K562 (cell line): ENCODE data around the gene CDH16. TPM values are rescaled to one million over a fixed set of nuclear protein-coding genes. Genes with fewer than 3 reads are reported as not detected.

Source experiments
- ATAC-seq: fragments of 200-7000 bp; cut with Tn5 transposase; 3 replicates; pipeline ENCODE4 v1.9.1; 2020; ENCODE audit warnings: moderate library complexity
- BruUV-seq: library from RNA; stranded (reverse); fragments of 400-500 nt; replicated peaks from 2 replicates; lab custom pipeline; 2021; lab: Mats Ljungman, UMichigan
- CTCF ChIA-PET: fragments of 300-600 bp; formaldehyde crosslinking; extraction: SDS; loops from one replicate; lab custom pipeline; 2021; ENCODE audit warnings: low intra/inter-chr PET ratio; lab: Yijun Ruan, JAX
- POLR2A ChIA-PET: fragments of 300-600, 350-650 bp; sonication (Branson Sonifier 250); formaldehyde crosslinking; extraction: SDS; loops from one replicate; lab custom pipeline; 2021; ENCODE audit warnings: antibody characterized with exemption, inconsistent platforms; lab: Yijun Ruan, JAX
- DNase-seq, 4 experiments: peaks; one replicate each; pipeline versions ENCODE4 v3.0.0 to v3.0.0-alpha.2; 2011 to 2018; ENCODE audit warnings: low spot score in 3 of 4, mixed read lengths in 3 of 4; ENCODE audit errors: extremely low read depth in 1 of 4
- FAIRE-seq: peaks from 2 replicates; lab custom pipeline; 2011; peaks lifted over from hg19 to GRCh38; lab: Jason Lieb, UNC
- H2AFZ ChIP-seq: 2 replicates; pipeline ENCODE4 v1.6.0; 2011; ENCODE audit warnings: low read depth, low read length, control low read depth, inconsistent platforms
- H3K27ac ChIP-seq: fragments of 200-600 bp; 3 replicates; pipeline ENCODE4 v1.8.0; 2011; ENCODE audit warnings: low read depth, mild to moderate bottlenecking, control low read depth, inconsistent platforms, low read length, moderate library complexity, mixed read lengths; ENCODE audit errors: extremely low read depth
- H3K27me3 ChIP-seq, 2 experiments: fragments of 300-600 bp in 1 of 2; 2 replicates in 1 of 2; 3 replicates in 1 of 2; pipeline versions ENCODE4 v1.6.0 to v1.8.0; 2011; ENCODE audit warnings: inconsistent platforms in 2 of 2, low read length in 2 of 2, mild to moderate bottlenecking in 1 of 2, mixed read lengths in 1 of 2, moderate library complexity in 1 of 2; ENCODE audit not compliant: control insufficient read depth in 2 of 2, insufficient read depth in 2 of 2
- H3K36me3 ChIP-seq: fragments of 300-600 bp; 3 replicates; pipeline ENCODE4 v1.8.0; 2011; ENCODE audit warnings: mild to moderate bottlenecking, low read length, inconsistent platforms; ENCODE audit not compliant: control insufficient read depth, insufficient read depth
- H3K4me1 ChIP-seq, 2 experiments: fragments of 200-600 bp in 1 of 2; replicated peaks in 1 of 2; 2 replicates in 1 of 2; 3 replicates in 1 of 2; pipeline versions ENCODE4 v1.5.1 to v1.8.0; 2011; ENCODE audit warnings: inconsistent platforms in 2 of 2, low read length in 2 of 2, mild to moderate bottlenecking in 1 of 2, mixed read lengths in 1 of 2, moderate library complexity in 1 of 2; ENCODE audit not compliant: control insufficient read depth in 2 of 2, insufficient read depth in 2 of 2
- H3K4me2 ChIP-seq: 2 replicates; pipeline ENCODE4 v1.6.1; 2011; ENCODE audit warnings: low read length, control low read depth, inconsistent platforms, mixed read lengths; ENCODE audit not compliant: insufficient read depth
- H3K4me3 ChIP-seq: fragments of 200-600 bp; sonication (generic), shearing (Covaris generic); 2 replicates; pipeline ENCODE4 v1.5.1; 2016; ENCODE audit warnings: control low read depth, inconsistent platforms
- H3K79me2 ChIP-seq: fragments of 200-600 bp; 3 replicates; pipeline ENCODE4 v1.8.0; 2011; ENCODE audit warnings: low read length, inconsistent platforms; ENCODE audit not compliant: control insufficient read depth, insufficient read depth
- H3K9ac ChIP-seq, 2 experiments: 2 replicates each; pipeline versions ENCODE4 v1.6.0 to v1.6.1; 2011; ENCODE audit warnings: low read depth in 2 of 2, low read length in 2 of 2, control low read depth in 1 of 2, inconsistent platforms in 1 of 2, mild to moderate bottlenecking in 1 of 2, mixed read lengths in 1 of 2; ENCODE audit not compliant: insufficient read depth in 1 of 2
- H3K9me1 ChIP-seq: one replicate; pipeline ENCODE4 v1.6.0; 2011; ENCODE audit warnings: inconsistent platforms, mild to moderate bottlenecking, low read length, moderate library complexity; ENCODE audit not compliant: control insufficient read depth, insufficient read depth
- H3K9me3 ChIP-seq: replicated peaks from 2 replicates; pipeline ENCODE4 v1.5.1; 2011; ENCODE audit warnings: low read depth, low read length, inconsistent platforms; ENCODE audit not compliant: control insufficient read depth, insufficient read depth
- H4K20me1 ChIP-seq: replicated peaks from 2 replicates; pipeline ENCODE4 v1.6.1; 2011; ENCODE audit warnings: low read length, inconsistent platforms, mixed read lengths; ENCODE audit not compliant: control insufficient read depth, insufficient read depth
- CLOCK ChIP-seq: fragments of 250-450 bp; sonication (Bioruptor Pico); IDR thresholded peaks from 2 replicates; pipeline ENCODE4 v1.4.0; 2020; ENCODE audit warnings: mild to moderate bottlenecking, moderate library complexity, borderline replicate concordance
- GATA2 ChIP-seq: sonication (generic); formaldehyde crosslinking; IDR thresholded peaks from 2 replicates; pipeline ENCODE4 v1.4.0; 2020; ENCODE audit warnings: mild to moderate bottlenecking, missing genetic modification reagents
- GTF2B ChIP-seq: IDR thresholded peaks from 2 replicates; pipeline ENCODE4 v1.6.1; 2011; ENCODE audit not compliant: insufficient read length; ENCODE audit errors: extremely low read depth
- GTF2F1 ChIP-seq: IDR thresholded peaks from 2 replicates; pipeline ENCODE4 v1.6.1; 2011; ENCODE audit warnings: low read depth, low read length, improper control_type of control experiment
- HNRNPK ChIP-seq: fragments of 200-400 bp; formaldehyde crosslinking; IDR thresholded peaks from one replicate; pipeline ENCODE4 v1.6.1; 2018; ENCODE audit warnings: mild to moderate bottlenecking, low read depth, low read length; ENCODE audit not compliant: poor library complexity, severe bottlenecking
- NBN ChIP-seq: fragments of 450-650 bp; IDR thresholded peaks from 2 replicates; pipeline ENCODE4 v1.6.1; 2016; ENCODE audit warnings: low read depth, mild to moderate bottlenecking
- PTRF ChIP-seq: fragments of 450-650 bp; IDR thresholded peaks from 2 replicates; pipeline ENCODE4 v1.6.1; 2016; ENCODE audit warnings: mild to moderate bottlenecking, missing genetic modification characterization, missing compliant biosample characterization
- RAD51 ChIP-seq: fragments of 450-650 bp; IDR thresholded peaks from 2 replicates; pipeline ENCODE4 v1.7.1; 2016; ENCODE audit warnings: low read depth, mild to moderate bottlenecking, borderline replicate concordance
- RBM39 ChIP-seq: fragments of 200-400 bp; formaldehyde crosslinking; optimal IDR thresholded peaks from 2 replicates; pipeline ENCODE3; 2018; ENCODE audit warnings: low read depth, low read length
- SAP30 ChIP-seq: fragments of 200-600 bp; sonication (generic); IDR thresholded peaks from 2 replicates; pipeline ENCODE4 v1.6.1; 2012; ENCODE audit warnings: borderline replicate concordance, low read depth, mild to moderate bottlenecking, moderate library complexity, low read length, control low read depth, inconsistent platforms; ENCODE audit not compliant: insufficient read depth, poor library complexity, severe bottlenecking
- STAG1 ChIP-seq: sonication (generic); formaldehyde crosslinking; IDR thresholded peaks from 2 replicates; pipeline ENCODE4 v1.5.0; 2020; ENCODE audit warnings: missing genetic modification reagents, borderline replicate concordance
- TAF7 ChIP-seq: fragments of 450-650 bp; IDR thresholded peaks from 2 replicates; pipeline ENCODE4 v1.6.1; 2016; ENCODE audit warnings: missing genetic modification characterization, missing compliant biosample characterization
- YBX1 ChIP-seq: fragments of 450-650 bp; IDR thresholded peaks from 2 replicates; pipeline ENCODE4 v1.7.1; 2016; ENCODE audit warnings: mild to moderate bottlenecking
- ZNF12 ChIP-seq: sonication (generic); formaldehyde crosslinking; IDR thresholded peaks from 2 replicates; pipeline ENCODE4 v1.4.0; 2020; ENCODE audit warnings: mild to moderate bottlenecking, missing genetic modification reagents
- ZNF699 ChIP-seq: fragments of 250-450 bp; sonication (Bioruptor Pico); IDR thresholded peaks from 2 replicates; pipeline ENCODE4 v1.8.0; 2021; ENCODE audit warnings: mild to moderate bottlenecking, moderate library complexity; ENCODE audit not compliant: insufficient replicate concordance
- ZNF77 ChIP-seq: fragments of 250-450 bp; sonication (Bioruptor Pico); IDR thresholded peaks from 2 replicates; pipeline ENCODE4 v1.5.0; 2020
- ZNF830 ChIP-seq: fragments of 250-450 bp; sonication (Bioruptor Pico); IDR thresholded peaks from 2 replicates; pipeline ENCODE4 v1.5.0; 2021; ENCODE audit warnings: mild to moderate bottlenecking
- WGBS: fragments of 100-300 bp; shearing (Covaris generic); methylation state at CpG from one replicate; pipeline ENCODE4 v1.1.6; 2016; ENCODE audit warnings: low coverage, mixed read lengths; ENCODE audit not compliant: insufficient coverage; ENCODE audit errors: missing lambda C conversion rate; 5-methylcytosine and 5-hydroxymethylcytosine counted together
- in situ Hi-C: fragments of 300-500 bp; cut with MboI; formaldehyde crosslinking; loops from 4 replicates; pipeline ENCODE4 v1.15.0; 2018; ENCODE audit warnings: inconsistent platforms, mixed read lengths
- intact Hi-C: fragments of 100-400 bp; cut with micrococcal nuclease; formaldehyde crosslinking; loops from 2 replicates; pipeline ENCODE4 v1.14.2; 2022
- polyA plus RNA-seq, 8 experiments: library from polyadenylated mRNA; depleted of rRNA in 4 of 8; stranded (reverse) in 5 of 8; unstranded in 3 of 8; fragments of >200 nt; fragmentation: Nextera tagmentation in 2 of 8; fragmentation: Illumina TruSeq in 1 of 8; extraction: Ambion mirVana in 2 of 8; extraction: Trizol in 1 of 8; gene quantifications; 2 replicates each; pipeline versions ENCODE4 v1.2.1 to v1.2.3, GENCODE V29; 2011 to 2014; ENCODE audit warnings: inconsistent platforms in 1 of 8, missing spikeins in 1 of 8
- total RNA-seq, 7 experiments: library from RNA; depleted of rRNA in 6 of 7; stranded (reverse); fragments of >200 nt in 6 of 7; fragmentation: Illumina TruSeq in 2 of 7; extraction: Trizol in 2 of 7; gene quantifications; 2 replicates each; pipeline versions ENCODE4 v1.2.1 to v1.2.3, GENCODE V29; 2011 to 2021; ENCODE audit warnings: low replicate concordance in 1 of 7

Gene CDH16
- total and polyA plus RNA-seq, 9 of the 15 experiments (the other 6 are each of a cell fraction or from before 2014, with no cell fraction given) = not detected

- Histone ChIP-seq H4K20me1 (no peaks in the 10 kb centered on the region), H3K4me2 (no peak overlapping the region), H3K4me3 (no peak overlapping the region), H3K79me2 (no peaks in the 10 kb centered on the region), H3K27me3 (peaks cover 4 to 23% of the 10 kb centered on the region in 2 experiments; a peak in 4 of 5 replicates), H3K9me3 (no peaks in the 10 kb centered on the region), H3K4me1 (peaks cover 8 to 15% of the 10 kb centered on the region in 2 experiments; a peak in 4 of 5 replicates), H3K9ac (peak overlapping the region in 1 of 2 experiments; percentile 54; a peak in 1 of 4 replicates), H2AFZ (no peak overlapping the region), H3K9me1 (no peaks in the 10 kb centered on the region), H3K27ac (no peak overlapping the region), H3K36me3 (no peaks in the 10 kb centered on the region)
- DNase-seq = no peak
- ATAC-seq = no peak
- TF ChIP-seq YBX1 (no peak), SAP30 (no peak), RBM39 (no peak), GTF2F1 (no peak), HNRNPK (no peak), ZNF12 (CRISPR knock-in tag) (no peak), CLOCK (CRISPR knock-in tag) (no peak), ZNF699 (CRISPR knock-in tag) (no peak), ZNF830 (CRISPR knock-in tag) (no peak), TAF7 (tag) (no peak), PTRF (tag) (no peak), ZNF77 (CRISPR knock-in tag) (no peak), GTF2B (no peak), RAD51 (no peak), NBN (no peak), STAG1 (no peak), GATA2 (CRISPR knock-in tag) (no peak)
- FAIRE-seq = no peak
- intact Hi-C loops = no loop called here
- CTCF ChIA-PET = no interaction called here
- WGBS = 15% methylated on average over 14 of the region's 14 CpGs
- in situ Hi-C loops = no loop called here
- BruUV-seq = no TSS peak
- POLR2A ChIA-PET = interaction anchor here (0.6 to 2.4 kb wide), 6 partner anchors 9 to 111 kb away, joined by 3 to 10 read pairs (median 5); no protein-coding TSS in a partner anchor
Observed at GRCh38 chr16:66910175-66910940, 8.3 kb downstream of the CDH16 start.
